Mammary epithelial cell (primary cell): Measurements from ENCODE around the gene ADARB2.

Experiments
- CTCF ChIP-seq, 2 donors: IDR thresholded peaks in 1 of 2; conservative IDR thresholded peaks in 1 of 2; 2 replicates each; pipeline ENCODE4 v1.5.1; 2011 to 2012; ENCODE audit warnings: inconsistent platforms in 2 of 2, low read length in 2 of 2, mild to moderate bottlenecking in 2 of 2, control low read depth in 1 of 2, low read depth in 1 of 2; ENCODE audit not compliant: insufficient read depth in 1 of 2; ENCODE audit errors: extremely low read depth in 1 of 2
- EZH2 ChIP-seq: IDR thresholded peaks from 2 replicates; pipeline ENCODE4 v1.6.1; 2012; ENCODE audit warnings: low read length, inconsistent platforms, borderline replicate concordance

- TF ChIP-seq CTCF (conservative IDR thresholded peaks at IDR 0.05 in 1 of 2, IDR thresholded peaks at IDR 0.05 in 1 of 2; ENCODE audit: extremely low read depth in 1 of 2, insufficient read depth in 1 of 2, low read depth in 1 of 2, low read length in 2 of 2), result no peak
- no peak for TF ChIP-seq EZH2
Observed at GRCh38 chr10:1747590-1748157, 10.3 kb upstream of the ADARB2 start.
